Muscle layer of colon (tissue), 2 donors: ENCODE measurements around the gene ZNF334.

Experiments used
- H3K27ac ChIP-seq: one replicate; pipeline ENCODE4 v1.7.0; 2013; ENCODE audit warnings: low read depth, mild to moderate bottlenecking, low read length, moderate library complexity
- H3K27me3 ChIP-seq, 2 donors: one replicate each; pipeline ENCODE4 v1.7.0; 2013; ENCODE audit warnings: low read length in 2 of 2, mild to moderate bottlenecking in 2 of 2; ENCODE audit not compliant: insufficient read depth in 2 of 2, control insufficient read depth in 1 of 2
- H3K36me3 ChIP-seq: one replicate; pipeline ENCODE4 v1.7.0; 2013; ENCODE audit warnings: mild to moderate bottlenecking, low read length; ENCODE audit not compliant: insufficient read depth
- H3K4me1 ChIP-seq: one replicate; pipeline ENCODE4 v1.7.0; 2013; ENCODE audit warnings: mild to moderate bottlenecking, low read length; ENCODE audit not compliant: insufficient read depth
- H3K4me3 ChIP-seq, 2 donors: one replicate each; pipeline ENCODE4 v1.7.0; 2013; ENCODE audit warnings: low read length in 2 of 2, low read depth in 1 of 2, mild to moderate bottlenecking in 1 of 2, moderate library complexity in 1 of 2
- H3K9ac ChIP-seq: one replicate; pipeline ENCODE4 v1.7.0; 2013; ENCODE audit warnings: low read length
- H3K9me3 ChIP-seq: one replicate; pipeline ENCODE4 v1.7.0; 2013; ENCODE audit warnings: mild to moderate bottlenecking, low read length
- donor health status: abdominal sarcoma.
- donor health status: Adenocarcinoma of cecum.

The ZNF334 gene

DNA sequence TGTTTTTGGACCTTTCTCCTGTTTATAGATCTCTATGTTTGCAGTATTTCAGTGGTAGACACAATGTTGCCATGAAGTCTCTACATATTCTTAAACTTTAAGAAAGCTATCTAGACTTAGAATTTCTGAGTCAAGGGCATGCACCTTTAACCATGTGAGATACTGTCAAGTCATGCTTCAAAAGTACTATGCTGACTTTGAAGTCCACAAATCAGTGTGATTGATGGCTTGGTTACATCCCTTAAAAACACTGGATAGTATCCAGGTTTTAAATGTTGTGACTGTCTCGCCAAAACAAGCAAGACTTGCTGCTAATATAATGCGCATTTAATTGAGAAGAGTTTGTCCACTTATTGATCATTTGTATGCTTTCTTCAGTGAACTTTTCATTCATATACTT, 30.5 kb downstream of the ZNF334 start:
- H3K4me3 ChIP-seq: no peak overlapping the region
- H3K9ac ChIP-seq: no peak overlapping the region
- no peaks in the 10 kb centered on the region for H3K36me3 ChIP-seq
- H3K9me3 ChIP-seq: no peaks in the 10 kb centered on the region
- H3K4me1 ChIP-seq: no peaks in the 10 kb centered on the region
- no peak overlapping the region for H3K27ac ChIP-seq
- no peaks in the 10 kb centered on the region for H3K27me3 ChIP-seq

GRCh38 chr20:46477640-46478039, 35.7 kb downstream of the ZNF334 start:
- H3K9me3 ChIP-seq: no peaks in the 10 kb centered on the region
- H3K9ac ChIP-seq: no peak overlapping the region
- H3K27me3 ChIP-seq: no peaks in the 10 kb centered on the region
- H3K4me3 ChIP-seq: no peak overlapping the region
- H3K36me3 ChIP-seq: no peaks in the 10 kb centered on the region
- no peak overlapping the region for H3K27ac ChIP-seq
- H3K4me1 ChIP-seq: no peaks in the 10 kb centered on the region

DNA sequence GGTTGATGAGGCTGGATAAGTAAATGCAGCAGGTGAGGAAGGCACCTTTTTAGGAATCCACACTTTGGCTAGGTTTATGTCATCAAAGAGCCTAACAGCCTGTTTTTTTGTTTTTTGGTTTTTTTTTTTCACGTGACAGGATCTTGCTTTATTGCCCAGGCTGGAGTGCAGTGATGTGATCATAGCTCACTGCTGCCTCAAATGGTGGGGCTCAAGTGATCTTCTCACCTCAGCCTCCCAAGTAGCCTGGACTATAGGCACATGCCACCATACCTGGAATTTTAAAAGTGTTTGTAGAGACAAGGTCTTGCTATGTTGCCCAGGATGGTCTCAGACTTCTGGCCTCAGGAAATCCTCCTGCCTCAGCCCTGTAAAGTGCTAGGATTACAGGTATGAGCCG, 36.1 kb downstream of the ZNF334 start:
- no peaks in the 10 kb centered on the region for H3K9me3 ChIP-seq
- H3K36me3 ChIP-seq: no peaks in the 10 kb centered on the region
- H3K4me3 ChIP-seq: no peak overlapping the region
- no peaks in the 10 kb centered on the region for H3K27me3 ChIP-seq
- H3K27ac ChIP-seq: no peak overlapping the region
- H3K9ac ChIP-seq: no peak overlapping the region
- H3K4me1 ChIP-seq: no peaks in the 10 kb centered on the region

- Histone ChIP-seq H3K27ac (no peak overlapping the region), H3K9ac (no peak overlapping the region), H3K27me3 (no peaks in the 10 kb centered on the region), H3K4me1 (no peaks in the 10 kb centered on the region), H3K36me3 (no peaks in the 10 kb centered on the region), H3K9me3 (no peaks in the 10 kb centered on the region), H3K4me3 (no peak overlapping the region)
These were observed 44.9 kb downstream of the ZNF334 start for GRCh38 chr20:46468508-46468907.

DNA sequence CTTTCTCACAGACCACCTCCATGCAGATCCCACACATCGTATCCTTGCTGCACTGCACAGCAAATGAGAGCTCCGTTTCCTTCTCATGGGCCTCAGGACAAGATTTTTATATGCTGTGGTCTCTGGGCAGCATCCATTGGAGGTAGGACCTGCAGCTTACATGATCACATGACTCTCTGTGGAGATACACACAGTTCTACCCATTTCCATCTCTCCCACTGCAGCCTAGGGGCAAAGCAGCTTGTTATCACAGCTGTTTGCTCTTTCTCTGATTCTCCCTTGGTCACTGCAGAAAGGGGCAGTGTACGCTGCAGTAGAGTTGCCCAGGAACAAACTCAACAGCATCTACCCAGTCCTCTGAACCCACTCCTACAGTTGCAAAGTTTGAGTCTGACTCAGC, 48.9 kb downstream of the ZNF334 start:
- H3K4me1 ChIP-seq: no peaks in the 10 kb centered on the region
- H3K27ac ChIP-seq: no peak overlapping the region
- peaks cover 0 to under 1% of the 10 kb centered on the region in 2 donors for H3K27me3 ChIP-seq
- no peak overlapping the region for H3K9ac ChIP-seq
- H3K4me3 ChIP-seq: no peak overlapping the region
- H3K9me3 ChIP-seq: no peaks in the 10 kb centered on the region
- H3K36me3 ChIP-seq: no peaks in the 10 kb centered on the region

DNA sequence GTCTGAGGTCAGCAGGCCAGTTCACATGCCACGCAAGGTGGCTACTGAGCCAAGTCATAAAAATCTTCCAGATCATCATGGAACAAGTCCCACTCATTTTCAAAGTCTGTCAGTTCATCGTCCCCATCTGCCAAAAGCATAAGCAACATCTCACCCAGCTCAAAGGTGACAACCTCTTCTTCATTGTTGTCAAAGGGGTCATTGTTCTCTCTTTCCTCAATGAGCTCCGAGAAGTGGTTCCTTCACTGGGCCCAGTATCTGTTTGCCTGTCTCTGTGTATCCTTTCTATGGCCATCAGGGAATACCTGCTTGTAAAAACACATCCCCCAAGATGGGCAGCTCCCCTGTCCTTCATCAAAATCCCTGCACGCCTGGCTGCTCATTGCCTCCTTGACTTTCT, 49.5 kb downstream of the ZNF334 start:
- H3K4me3 ChIP-seq: no peak overlapping the region
- H3K4me1 ChIP-seq: peaks cover 2% of the 10 kb centered on the region
- no peaks in the 10 kb centered on the region for H3K36me3 ChIP-seq
- H3K9ac ChIP-seq: no peak overlapping the region
- peaks cover 4 to 6% of the 10 kb centered on the region in 2 donors for H3K27me3 ChIP-seq
- H3K9me3 ChIP-seq: no peaks in the 10 kb centered on the region
- H3K27ac ChIP-seq: no peak overlapping the region

- Histone ChIP-seq H3K4me3 (no peak overlapping the region), H3K9me3 (peaks cover 9% of the 10 kb centered on the region), H3K27ac (no peak overlapping the region), H3K4me1 (peaks cover 6% of the 10 kb centered on the region), H3K9ac (no peak overlapping the region), H3K36me3 (no peaks in the 10 kb centered on the region), H3K27me3 (peaks cover 7 to 18% of the 10 kb centered on the region in 2 donors)
These were observed 51.6 kb downstream of the ZNF334 start for GRCh38 chr20:46461808-46462207.

- H3K4me3 ChIP-seq: peak overlapping the region in 1 of 2 donors; percentile 39
- H3K36me3 ChIP-seq: no peaks in the 10 kb centered on the region
- no peak overlapping the region for H3K9ac ChIP-seq
- H3K9me3 ChIP-seq: peaks cover 17% of the 10 kb centered on the region
- H3K4me1 ChIP-seq: peaks cover 6% of the 10 kb centered on the region
- no peak overlapping the region for H3K27ac ChIP-seq
- H3K27me3 ChIP-seq: peaks cover 7 to 18% of the 10 kb centered on the region in 2 donors
These were observed 54.3 kb downstream of the ZNF334 start for GRCh38 chr20:46458866-46459750.

- Histone ChIP-seq H3K27ac (no peak overlapping the region), H3K9me3 (peaks cover 17% of the 10 kb centered on the region), H3K27me3 (peaks cover 7 to 18% of the 10 kb centered on the region in 2 donors), H3K36me3 (no peaks in the 10 kb centered on the region), H3K4me1 (peaks cover 6% of the 10 kb centered on the region), H3K9ac (no peak overlapping the region), H3K4me3 (no peak overlapping the region)
These were observed 56.9 kb downstream of the ZNF334 start for GRCh38 chr20:46456255-46457028.

DNA sequence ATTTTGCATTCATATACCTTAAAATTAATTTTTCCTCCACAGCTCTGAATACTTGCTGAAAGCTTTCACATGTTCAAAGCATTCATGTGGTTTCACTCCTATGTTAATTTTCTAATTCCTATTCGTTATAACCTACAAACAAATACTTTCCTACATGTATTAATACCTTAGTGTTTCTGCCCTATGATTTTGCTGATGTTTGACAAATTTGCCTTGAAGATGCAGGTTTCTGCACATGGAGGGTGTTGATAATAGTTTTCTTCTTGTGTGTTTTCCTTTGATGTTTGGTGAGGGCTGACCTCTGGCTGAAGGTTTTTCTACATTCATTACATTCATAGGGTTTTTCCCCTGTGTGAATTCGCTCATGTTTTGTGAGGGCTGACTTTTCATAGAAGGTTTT, 57.6 kb downstream of the ZNF334 start:
- H3K27me3 ChIP-seq: peaks cover 7 to 18% of the 10 kb centered on the region in 2 donors
- H3K4me1 ChIP-seq: peaks cover 9% of the 10 kb centered on the region
- H3K9ac ChIP-seq: no peak overlapping the region
- no peak overlapping the region for H3K4me3 ChIP-seq
- H3K27ac ChIP-seq: no peak overlapping the region
- H3K9me3 ChIP-seq: peaks cover 17% of the 10 kb centered on the region
- H3K36me3 ChIP-seq: no peaks in the 10 kb centered on the region
